GM19328 (cell line): ENCODE data around the gene ELOVL4.
A peak's percentile ranks its signal among the peaks of the same experiment; 100 is the strongest.

ENCODE experiments used
- ATAC-seq: cut with Tn5 transposase; IDR thresholded peaks from one replicate; pipeline ENCODE4 v1.9.1; 2021; ENCODE audit warnings: mild to moderate bottlenecking, moderate library complexity; ENCODE audit not compliant: unreplicated experiment

Gene ELOVL4

DNA sequence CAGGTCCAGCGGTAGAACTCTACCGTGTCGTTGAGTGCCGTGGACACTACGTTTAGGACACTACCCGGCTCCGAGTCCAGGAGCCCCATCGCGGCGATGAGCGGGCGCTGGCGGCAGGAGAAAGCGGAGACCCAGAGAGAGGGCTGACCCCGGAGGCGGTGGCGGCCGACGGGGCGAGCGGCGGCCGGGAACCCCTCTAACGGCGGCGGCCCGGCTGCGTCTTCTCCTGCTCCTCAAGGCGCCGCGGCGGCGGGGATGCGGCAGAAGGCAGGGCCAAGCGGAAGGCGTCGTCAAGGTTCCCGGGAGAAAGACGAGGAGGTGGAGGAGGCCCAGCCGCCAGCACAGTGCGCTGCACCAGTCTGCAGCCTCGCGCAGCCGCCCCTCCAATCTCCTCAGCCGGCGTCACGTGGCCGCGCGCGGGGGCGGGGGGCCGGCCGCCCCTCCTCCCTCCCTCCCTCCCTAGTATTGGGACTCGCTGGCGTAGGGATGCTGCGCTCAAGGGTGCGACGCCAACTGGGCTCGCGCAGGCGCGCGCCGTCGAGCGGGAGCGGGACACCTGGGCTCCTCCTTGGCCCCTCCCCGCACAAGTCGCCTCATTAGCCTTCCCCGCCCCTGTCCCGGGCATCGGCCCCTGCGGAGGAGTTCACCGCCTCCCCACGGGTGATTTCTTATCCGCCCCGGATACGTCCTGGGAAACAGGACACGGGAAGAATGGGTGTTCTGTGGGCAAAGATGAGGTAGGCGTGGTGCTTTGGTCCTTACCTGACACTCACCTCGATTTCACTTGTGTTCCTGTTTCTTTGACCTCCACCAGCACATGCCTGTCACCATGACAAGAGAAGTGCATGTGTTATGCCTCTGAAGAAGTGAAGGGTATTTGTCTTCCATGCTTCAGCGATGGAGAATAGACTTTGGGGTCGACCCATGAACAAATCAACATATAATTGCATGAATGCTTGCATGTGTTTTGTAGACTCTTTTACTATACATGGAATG lies at the start of gene ELOVL4:
Gene ELOVL4 (minus strand): TSS at position 363 of the 996 bp plus-strand sequence. CDS start 274 bp downstream, at position 89.
- ATAC-seq = peak; percentile 44

DNA sequence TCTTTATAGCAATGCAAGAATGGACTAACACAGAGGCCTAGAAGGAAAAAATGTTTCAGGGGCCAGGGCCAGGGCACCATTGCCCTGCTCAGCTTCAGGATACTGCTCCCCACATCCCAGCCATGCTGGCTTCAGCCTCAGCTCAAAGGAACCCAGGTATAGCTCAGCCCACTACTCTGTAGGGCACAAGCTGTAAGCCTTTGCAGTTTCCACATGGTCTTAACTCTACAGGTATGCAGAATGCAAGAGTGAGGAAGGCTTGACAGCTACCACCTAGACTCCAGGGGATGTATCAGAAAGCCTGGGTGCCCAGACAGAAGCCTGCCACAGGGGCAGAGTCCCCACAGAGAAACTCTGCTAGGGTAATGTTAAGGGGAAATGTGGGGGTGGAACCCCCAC lies 46.6 kb upstream of the ELOVL4 start:
- no peak for ATAC-seq

DNA sequence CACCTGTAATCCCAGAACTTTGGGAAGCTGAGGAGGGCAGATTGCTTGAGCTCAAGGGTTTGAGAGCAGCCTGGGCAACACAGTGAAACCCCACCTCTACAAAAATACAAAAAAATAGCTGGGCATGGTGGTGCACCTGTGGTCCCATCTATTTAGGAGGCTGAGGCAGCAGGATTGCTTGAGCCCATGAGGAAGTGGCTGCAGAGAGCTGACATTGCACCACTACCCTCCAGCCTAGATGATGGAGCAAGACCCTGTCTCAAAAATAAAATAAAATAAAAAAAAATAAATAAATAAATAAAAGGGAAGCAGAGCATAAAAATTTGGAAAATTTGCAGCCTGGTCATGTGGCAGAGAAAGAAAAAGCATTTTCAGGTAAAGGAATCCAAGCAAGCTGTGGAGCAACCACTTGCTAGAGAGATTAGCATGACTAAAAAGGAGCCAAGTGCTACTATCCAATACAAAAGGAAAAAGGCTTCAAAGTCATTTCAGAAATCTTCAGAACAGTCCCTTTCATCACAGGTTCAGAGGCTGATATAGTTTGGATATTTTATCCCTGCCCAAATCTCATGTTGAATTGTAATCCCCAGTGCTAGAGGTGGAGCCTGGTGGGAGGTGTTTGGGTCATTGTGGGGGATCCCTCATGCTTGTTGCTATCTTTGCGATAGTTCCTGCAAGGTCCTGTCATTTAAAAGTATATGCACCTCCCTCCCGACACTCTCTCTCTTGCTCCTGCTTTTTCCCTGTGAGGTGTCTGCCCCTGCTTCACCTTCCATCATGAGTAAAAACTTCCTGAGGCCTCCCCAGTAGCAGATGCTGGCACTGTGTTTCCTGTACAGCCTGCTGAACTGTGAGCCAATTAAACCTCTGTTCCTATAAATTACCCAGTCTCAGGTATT lies 45.9 kb upstream of the ELOVL4 start:
- ATAC-seq = no peak

DNA sequence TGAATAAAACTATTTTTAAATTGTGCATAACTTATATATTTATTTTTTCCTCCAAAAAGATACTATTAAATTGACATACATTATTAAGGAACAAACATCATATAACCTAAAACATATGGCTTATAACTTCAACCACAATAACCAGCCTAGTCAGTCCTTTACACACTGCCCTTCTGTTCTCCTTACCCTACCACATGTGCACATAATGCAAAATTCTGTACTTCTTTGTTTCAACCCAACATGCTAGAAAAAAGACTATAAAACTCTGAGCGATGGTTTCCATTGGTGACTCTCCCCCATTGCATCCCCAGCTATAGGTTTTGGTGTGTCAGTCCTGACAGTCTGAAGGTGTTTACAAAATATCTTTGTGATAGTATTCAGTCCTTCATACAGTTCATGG lies 42.3 kb upstream of the ELOVL4 start:
- ATAC-seq = no peak

DNA sequence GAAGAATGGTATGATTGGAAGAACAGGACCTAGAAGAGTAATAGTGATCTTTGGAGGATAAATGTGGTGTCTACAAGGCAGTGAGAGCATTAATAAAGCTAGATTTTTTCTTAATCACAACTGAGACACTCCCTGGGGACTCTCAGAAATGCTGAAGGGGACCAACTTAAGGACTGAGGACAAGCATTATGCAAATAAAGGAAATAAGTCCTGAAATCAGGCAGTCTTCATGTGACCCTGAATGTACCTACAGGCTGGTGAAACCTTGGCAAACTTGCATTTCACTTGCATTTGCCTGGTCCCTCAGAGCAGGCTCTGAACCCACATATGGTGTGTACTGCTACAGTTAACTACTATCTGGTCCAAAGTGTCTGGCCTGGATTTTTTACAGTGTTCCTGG lies 37.8 kb upstream of the ELOVL4 start:
- no peak for ATAC-seq

DNA sequence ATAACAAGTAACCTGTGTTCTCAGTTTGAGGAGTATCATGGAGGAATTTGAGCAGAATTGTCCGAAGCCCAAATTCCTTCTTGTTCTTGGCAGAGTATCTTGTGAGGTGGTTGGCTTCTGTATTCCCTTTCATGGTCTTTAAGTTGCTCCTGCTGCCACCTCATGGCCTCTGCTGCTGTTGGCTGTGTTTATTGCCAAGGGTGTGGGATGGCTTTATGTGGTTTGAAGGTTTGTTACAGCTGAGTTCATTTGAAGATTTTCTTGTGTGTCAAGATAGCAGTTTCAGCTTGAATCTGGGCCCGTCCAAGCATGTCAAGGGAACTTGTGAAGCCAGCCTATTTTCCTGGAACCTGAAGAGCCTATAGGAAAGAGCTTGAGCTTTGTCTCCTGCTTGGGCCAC lies 36.9 kb upstream of the ELOVL4 start:
- ATAC-seq = no peak

DNA sequence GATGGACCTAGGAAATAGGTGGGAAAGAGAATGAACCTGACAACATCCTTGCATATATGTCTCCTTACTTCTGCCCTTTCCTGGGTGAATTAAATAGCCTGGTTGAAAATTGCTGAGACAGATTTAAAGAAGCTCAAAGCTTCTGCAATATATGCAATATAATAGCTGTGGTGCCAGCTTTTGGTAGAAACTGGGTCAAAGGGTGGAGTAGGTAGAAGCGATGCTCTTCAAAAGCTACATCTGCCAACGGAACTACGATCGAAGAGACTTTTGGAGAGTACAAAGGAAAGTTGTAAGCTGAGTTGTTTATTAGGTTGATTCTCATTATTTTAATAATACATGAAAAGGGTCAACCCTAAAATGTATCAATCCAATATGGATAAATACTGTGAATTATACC lies 34.3 kb upstream of the ELOVL4 start:
- ATAC-seq = no peak

DNA sequence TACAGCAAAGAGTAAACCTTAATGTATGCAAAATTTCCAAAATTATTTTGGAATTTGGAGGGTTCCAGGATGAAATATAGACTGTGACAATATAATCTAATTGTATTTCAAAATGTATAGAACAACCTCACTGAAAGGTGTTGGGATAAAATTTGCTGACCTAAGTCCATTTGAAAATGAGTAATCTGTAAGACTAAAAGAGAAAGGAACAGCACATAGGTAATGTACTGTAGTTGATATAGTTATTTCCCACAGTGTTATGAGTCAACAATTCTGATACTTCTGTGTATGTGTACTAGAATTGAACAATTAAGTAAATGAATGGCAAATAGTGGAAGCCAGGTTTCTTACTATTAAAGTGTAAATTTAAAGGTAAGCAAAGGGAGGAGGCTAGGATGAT lies 23.8 kb upstream of the ELOVL4 start:
- ATAC-seq = no peak

DNA sequence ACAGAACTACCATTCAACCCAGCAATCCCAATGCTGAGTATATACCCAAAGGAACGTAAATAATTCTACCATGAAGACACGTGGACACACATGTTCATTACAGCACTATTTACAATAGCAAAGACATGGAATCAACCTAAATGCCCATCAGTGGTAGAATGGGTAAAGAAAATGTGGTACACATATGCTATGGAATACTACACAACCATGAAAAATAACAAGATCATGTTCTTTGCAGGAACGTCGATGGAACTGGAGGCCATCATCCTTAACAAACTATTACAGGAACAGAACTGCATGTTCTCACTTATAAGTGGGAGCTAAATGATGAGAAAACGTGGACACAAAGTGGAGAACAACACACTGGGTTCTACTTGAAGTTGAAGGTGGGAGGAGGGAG lies 22.4 kb upstream of the ELOVL4 start:
- no peak for ATAC-seq

DNA sequence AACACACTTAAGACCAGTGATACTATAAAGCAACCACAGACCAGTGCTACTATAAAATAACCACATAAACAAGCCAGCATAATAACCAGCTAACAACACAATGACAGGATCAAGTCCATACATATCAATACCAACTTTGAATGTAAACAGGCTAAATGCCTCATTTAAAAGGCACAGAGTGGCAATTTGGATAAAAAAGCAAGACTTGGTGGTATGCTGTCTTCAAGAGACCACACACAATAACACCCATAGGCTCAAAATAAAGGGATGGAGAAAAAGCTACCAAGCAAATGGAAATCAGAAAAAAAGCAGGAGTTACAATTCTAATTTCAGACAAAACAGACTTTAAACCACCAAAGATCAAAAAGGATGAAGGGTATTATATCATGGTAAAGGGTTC lies 19.8 kb upstream of the ELOVL4 start:
- no peak for ATAC-seq

DNA sequence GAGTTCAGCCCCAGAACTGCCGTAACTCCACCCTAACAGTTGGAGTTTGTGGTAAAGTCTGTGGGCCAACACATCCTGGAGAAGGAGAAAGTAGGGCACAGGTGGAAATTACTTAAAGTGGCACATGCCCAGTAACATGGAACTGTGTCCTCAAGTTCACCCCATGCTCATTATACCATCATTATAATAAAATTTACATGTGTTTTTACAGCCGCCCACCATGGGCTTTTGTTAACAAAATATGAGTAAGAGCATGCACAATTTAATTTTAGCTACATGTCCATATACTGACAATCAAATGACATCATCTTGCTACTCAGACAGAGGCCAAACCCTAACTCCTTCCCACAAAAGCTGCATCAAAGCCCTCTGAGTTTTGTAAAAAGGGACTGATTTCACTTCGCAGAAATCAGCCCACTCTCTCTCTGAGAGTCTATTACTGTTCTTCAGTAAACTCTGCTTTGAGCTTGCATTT lies 17.3 kb upstream of the ELOVL4 start:
- no peak for ATAC-seq

DNA sequence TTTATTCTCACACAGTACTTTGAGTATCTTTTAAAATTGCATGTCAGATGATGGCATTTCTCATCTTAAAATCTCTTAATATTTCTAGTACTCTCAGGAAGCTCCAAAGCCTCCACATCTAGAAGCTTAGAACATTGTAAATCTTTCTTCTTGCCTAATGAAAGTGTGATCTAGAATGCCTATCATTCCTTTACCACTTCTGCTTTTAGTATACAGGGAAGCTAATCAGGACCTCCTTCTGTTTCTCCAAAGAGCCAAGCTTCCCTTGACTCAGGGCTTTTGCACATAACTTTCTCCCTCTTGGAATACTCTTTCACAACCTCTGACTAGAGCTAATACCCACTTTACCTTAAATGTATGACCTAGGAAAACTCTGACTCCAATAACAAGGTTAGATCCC lies 7.5 kb upstream of the ELOVL4 start:
- ATAC-seq = no peak

DNA sequence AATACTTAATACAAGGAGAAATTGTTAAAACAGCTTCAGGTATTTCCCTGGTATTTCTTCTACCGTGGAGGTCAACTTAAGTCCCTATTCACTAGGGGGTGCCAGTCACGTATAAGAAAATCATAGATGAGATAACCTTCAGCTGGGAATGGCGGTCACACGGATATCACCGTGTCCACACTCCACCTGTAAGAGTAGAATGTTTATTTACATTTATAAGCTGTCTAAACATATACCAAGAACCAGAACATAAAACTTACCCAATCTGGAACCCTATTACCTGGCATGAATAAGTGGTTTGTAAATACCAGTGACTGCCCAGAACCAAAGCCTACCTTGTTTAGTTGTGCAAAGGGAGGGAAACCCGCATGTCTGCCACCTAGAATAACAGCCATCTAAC lies 1.9 kb upstream of the ELOVL4 start:
- ATAC-seq = no peak

DNA sequence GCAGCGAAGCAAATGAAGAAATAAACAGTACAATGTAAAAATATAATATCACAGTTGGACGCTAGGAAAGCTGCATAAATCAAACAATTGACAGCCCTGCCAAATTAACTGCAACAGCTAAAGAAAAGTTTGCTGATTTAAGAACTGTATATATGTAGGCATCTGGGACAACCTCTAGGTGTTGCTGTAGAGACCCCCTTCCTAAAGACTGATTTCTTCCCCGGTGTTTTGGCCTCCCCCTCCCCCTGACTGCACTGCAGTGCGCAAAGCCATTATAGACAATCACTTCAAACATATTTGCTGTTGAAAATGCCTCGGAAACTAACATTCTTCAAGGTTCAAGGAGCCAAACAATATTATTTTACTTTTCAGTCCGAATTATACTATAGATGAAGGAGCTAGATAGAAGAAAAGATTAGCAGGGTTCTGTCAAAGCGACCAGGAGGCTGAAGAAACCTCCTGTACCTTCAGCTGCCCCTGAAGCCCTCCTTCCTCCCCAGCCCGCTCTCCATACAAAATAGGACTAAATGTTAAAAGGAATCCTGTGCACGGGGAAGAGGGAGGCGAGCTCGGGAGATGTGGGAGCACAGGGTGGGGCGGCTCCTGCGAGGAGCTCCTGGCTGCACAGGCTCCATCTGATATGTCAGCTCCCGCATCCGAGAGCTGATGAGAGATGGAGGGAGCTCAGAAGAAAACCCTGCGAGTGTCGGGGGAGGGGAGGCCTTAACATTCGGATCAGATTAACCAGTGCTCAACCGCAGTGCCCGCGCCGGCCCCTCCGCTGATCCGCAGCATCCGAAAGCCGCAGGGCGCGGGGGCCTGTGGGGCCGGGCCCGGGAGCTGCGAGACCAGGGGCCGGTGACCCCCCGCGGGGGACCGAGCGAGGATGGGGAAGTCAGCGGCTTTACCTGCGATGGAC lies 822 bp downstream of the ELOVL4 start:
- peak; percentile 11 for ATAC-seq

DNA sequence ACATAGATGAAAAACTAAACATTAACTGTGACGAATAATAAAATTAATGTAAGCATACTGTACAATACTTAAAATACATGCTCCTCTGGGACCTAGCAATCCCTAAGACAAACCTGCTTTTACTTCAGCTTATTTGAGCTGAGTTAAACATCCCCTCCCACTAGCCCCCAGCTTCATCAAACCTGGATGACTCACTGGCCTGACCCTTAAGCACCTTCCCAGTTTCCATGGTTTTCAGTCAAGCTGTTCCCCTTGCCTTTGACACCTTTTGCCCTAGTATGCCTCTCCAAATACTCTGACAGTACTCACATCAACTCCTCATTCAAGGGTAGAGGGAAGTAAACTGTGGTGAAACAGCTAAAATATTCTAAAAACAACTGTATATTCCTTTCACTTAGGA lies 4.2 kb downstream of the ELOVL4 start:
- no peak for ATAC-seq

DNA sequence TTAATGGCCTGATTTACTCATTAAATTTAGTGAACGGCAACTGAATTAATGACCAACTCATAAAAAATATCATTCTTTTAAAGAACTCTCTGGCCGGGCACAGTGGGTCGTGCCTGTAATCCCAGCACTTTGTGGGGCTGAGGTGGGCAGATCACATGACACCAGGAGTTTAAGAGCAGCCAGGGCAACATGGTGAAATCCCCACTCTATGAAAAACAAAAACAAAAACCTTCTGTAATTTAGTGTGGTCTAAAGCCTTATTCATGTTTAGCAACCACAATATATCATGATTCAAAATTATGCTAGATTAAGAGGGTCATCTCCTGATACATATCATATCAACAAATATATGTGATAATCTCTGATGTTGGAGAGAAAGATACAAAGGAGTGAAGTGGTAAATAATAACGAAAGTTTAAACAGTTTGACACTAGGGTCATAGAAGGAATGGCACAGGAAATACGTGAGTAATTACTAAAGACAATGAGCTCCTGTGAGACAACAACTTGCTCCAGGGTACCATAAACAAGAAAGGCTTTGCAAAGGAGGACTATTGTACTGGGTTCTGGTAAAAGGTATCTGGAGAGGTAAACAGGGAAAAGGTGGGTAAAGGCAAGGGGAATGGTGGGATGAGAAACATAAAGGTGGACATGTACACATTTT lies 5.7 kb downstream of the ELOVL4 start:
- no peak for ATAC-seq

DNA sequence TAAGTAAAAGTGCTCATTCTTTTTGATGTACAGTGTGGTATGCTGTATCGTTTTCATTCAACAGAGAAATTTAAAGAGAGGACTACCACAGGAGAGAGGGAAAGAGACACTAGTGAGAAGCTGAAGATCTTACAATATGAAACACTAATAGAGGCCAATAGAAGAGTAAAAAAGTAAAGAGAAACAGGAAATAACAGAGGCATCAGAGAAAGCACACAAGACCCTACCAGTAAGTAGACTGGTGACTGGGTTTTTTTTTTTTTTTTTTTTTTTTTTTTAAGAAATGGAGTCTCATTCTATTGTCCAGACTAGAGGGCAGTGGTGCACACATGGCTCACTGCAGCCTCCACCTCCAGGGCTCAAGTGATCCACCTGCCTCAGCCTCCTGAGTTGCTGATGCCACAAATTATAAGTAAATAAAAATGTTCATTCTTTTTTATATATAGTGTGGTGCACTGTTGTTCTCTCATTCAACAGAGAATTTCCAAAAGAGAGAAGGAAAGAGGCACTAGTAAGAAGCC lies 18.8 kb downstream of the ELOVL4 start:
- ATAC-seq = no peak

DNA sequence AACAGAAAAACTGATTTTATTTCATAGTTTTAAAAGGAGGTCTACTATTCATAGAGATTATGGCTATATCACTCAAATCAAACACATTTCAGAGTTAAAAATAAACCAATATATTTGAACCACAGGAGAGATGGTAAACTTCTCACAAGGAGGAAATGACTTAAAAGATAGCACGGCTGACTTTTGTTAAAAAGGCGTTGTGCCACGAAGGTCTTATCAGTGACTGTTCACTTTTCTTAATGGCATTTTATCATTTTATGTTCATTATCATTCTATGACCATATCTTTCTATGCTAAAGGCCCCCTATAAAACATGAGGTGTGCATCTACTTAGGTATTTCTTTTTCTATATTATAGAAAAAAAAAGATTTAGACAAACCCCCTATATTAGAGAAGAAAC lies 19.6 kb downstream of the ELOVL4 start:
- ATAC-seq = no peak

DNA sequence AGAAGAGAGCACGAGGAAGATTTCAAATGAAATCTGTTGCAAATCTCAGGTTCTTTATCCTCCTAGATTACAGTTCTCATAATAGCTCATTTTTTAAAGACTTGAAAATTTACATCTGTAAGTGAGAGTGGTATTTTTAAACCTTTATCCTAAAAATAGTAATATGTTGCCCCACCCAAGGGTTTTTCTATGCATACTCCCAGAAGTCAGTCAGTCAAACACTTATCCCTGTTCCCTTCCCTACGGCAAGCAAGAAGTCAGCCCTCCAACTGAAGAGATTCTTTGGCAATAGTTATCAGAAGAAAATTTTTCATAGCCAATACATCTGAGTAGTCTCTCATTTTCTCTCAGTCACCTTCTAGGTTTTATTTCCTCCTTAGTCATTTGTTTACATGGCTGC lies 24.1 kb downstream of the ELOVL4 start:
- no peak for ATAC-seq

DNA sequence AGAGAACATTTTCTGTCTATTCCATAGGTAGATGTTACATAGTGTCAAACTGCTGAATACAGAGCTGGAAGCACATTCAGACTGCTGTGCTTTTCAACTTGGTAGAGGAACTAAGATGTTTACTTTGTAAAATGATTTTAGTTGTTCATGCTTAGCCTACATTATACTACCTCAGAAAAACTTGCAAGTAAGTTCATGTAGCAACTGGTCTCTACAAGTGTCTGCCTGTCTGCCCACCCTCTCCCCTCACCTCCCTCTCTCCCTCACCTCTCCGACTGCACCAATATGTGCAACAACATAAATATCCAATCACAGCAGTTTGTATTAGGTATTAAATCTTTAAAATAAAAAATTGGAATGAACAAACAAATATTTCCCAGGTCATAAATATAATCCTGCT lies 25.3 kb downstream of the ELOVL4 start:
- no peak for ATAC-seq
